ENCODE data around the gene EDAR. TPM values are rescaled to one million over a fixed set of nuclear protein-coding genes. Genes with fewer than 3 reads are reported as not detected.

Gene EDAR
- total RNA-seq, 6 donors from 2014 or later = under 0.01 to 0.13 (median 0.09) TPM; not detected in 3

DNA sequence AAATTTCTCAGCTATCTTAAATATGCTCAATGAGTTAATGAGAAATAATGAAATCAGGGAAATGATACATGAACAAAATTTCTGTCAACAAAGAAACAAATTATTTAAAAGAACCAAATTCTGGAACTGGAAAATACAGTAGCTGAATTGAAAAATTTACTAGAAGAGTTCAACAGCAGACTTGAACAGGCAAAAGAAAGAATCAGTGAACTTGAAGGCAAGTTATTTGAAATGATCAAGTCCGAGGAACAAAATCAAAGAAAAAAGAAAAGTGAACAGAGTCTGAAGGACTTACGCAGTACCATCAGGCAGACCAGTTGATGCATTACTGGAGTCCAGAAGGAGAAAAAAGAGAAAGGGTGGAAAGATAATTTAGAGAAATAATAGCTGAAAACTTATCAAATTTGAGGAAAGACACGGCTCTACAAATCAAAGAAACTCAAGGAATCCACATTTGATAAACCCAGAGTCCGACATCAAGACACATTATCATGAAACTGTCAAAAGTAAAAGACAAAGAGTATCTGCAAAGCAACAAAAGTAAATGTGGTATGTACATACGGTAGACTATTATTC lies 118.9 kb downstream of the EDAR start:
- H3K27ac ChIP-seq = no peak overlapping the region
- no peaks in the 10 kb centered on the region for H3K36me3 ChIP-seq
- 95 to 98% methylated on average over 5 of the region's 5 CpGs for WGBS, 2 donors
- H3K4me1 ChIP-seq = no peaks in the 10 kb centered on the region
- ATAC-seq (ENCODE audit: low FRiP score in 2 of 2) (no peak), DNase-seq (no peak)
- no peaks in the 10 kb centered on the region for H3K27me3 ChIP-seq
- TF ChIP-seq, protein P1, sequence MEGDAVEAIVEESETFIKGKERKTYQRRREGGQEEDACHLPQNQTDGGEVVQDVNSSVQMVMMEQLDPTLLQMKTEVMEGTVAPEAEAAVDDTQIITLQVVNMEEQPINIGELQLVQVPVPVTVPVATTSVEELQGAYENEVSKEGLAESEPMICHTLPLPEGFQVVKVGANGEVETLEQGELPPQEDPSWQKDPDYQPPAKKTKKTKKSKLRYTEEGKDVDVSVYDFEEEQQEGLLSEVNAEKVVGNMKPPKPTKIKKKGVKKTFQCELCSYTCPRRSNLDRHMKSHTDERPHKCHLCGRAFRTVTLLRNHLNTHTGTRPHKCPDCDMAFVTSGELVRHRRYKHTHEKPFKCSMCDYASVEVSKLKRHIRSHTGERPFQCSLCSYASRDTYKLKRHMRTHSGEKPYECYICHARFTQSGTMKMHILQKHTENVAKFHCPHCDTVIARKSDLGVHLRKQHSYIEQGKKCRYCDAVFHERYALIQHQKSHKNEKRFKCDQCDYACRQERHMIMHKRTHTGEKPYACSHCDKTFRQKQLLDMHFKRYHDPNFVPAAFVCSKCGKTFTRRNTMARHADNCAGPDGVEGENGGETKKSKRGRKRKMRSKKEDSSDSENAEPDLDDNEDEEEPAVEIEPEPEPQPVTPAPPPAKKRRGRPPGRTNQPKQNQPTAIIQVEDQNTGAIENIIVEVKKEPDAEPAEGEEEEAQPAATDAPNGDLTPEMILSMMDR (IDR thresholded peaks at IDR 0.05) = no peak
- no peak for TF ChIP-seq POLR2AphosphoS5 (IDR thresholded peaks at IDR 0.05)
- no peak for TF ChIP-seq EP300 (IDR thresholded peaks at IDR 0.05)
- no peak for TF ChIP-seq POLR2A (IDR thresholded peaks at IDR 0.05)
- H3K9me3 ChIP-seq = peaks cover 0 to 7% (median 6%) of the 10 kb centered on the region in 4 donors
- no peak overlapping the region for H3K4me3 ChIP-seq

DNA sequence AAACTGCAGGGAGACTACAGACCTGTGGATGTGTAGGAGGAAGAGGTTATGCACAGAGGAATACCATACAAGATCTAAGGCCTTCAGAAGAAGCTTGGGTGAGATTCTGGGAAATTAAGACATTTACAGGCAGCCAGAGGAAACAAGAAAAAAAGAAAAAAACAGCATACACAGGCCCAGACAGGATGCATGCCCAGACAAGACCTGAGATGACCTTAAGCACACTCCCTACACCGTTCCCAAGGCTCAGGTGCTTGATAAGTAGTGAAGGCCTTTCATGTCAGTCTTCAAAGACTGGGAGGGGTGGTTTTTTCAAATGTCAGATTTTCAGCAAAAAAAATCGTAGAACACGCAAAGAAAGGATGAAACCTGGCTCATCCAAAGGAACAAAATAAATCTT lies 119.5 kb downstream of the EDAR start:
- ATAC-seq (ENCODE audit: low FRiP score in 2 of 2) (no peak), DNase-seq (no peak)
- H3K27ac ChIP-seq = no peak overlapping the region
- 88 to 94% methylated on average over 3 of the region's 3 CpGs for WGBS, 2 donors
- peaks cover 0 to 7% (median 6%) of the 10 kb centered on the region in 4 donors for H3K9me3 ChIP-seq
- H3K27me3 ChIP-seq = no peaks in the 10 kb centered on the region
- H3K4me3 ChIP-seq = no peak overlapping the region
- H3K4me1 ChIP-seq = no peaks in the 10 kb centered on the region
- no peaks in the 10 kb centered on the region for H3K36me3 ChIP-seq
- no peak for TF ChIP-seq EP300 (IDR thresholded peaks at IDR 0.05)
- TF ChIP-seq POLR2AphosphoS5 (IDR thresholded peaks at IDR 0.05) = no peak
- TF ChIP-seq, protein P1 (IDR thresholded peaks at IDR 0.05) = no peak
- TF ChIP-seq POLR2A (IDR thresholded peaks at IDR 0.05) = no peak

DNA sequence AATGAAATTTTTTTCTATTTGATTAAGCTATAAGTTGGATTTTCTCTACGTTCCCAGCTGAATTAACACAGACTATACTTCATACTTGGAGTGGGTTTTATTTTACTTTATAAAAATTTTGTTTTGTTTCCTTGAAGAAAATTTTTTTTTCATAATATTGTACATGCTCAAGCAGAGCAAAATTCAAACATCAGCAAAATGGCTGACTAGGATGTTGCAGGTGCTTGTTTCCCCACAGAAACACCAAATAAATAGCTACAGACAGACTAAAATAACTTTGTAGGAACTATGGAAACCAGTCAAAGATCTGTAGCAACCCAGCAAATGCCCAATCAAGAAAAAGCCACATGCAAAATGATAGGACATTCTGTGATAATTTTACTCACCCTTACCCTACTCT lies 120.1 kb downstream of the EDAR start:
- DNase-seq (no peak), ATAC-seq (ENCODE audit: low FRiP score in 2 of 2) (no peak)
- 93 to 94% methylated on average over 1 of the region's 1 CpG for WGBS, 2 donors
- H3K27me3 ChIP-seq = no peaks in the 10 kb centered on the region
- TF ChIP-seq POLR2AphosphoS5 (IDR thresholded peaks at IDR 0.05) (no peak), EP300 (IDR thresholded peaks at IDR 0.05) (no peak), POLR2A (IDR thresholded peaks at IDR 0.05) (no peak)
- TF ChIP-seq, protein P1 (IDR thresholded peaks at IDR 0.05) = no peak
- no peak overlapping the region for H3K27ac ChIP-seq
- no peaks in the 10 kb centered on the region for H3K4me1 ChIP-seq
- no peak overlapping the region for H3K4me3 ChIP-seq
- H3K36me3 ChIP-seq = no peaks in the 10 kb centered on the region
- peaks cover 0 to 7% (median 6%) of the 10 kb centered on the region in 4 donors for H3K9me3 ChIP-seq

DNA sequence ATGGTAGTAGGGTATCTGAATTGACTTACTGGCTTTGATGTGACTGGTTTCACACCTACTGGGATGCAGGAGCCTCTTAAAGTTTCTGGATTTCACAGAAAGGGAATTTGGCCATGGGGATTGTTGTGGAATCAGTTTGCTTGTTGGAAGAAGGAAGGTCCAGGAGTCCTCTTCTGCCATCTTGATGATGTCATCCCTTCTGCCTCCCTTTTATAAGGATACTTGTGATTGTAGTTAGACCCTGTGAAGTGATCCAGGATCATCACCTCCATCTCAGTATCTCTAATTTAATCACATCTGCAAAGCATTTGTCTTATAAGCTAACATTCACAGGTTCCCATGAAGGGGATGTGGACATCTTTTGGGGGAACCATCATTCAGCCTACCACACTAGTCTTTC lies 123.0 kb downstream of the EDAR start:
- no peaks in the 10 kb centered on the region for H3K4me1 ChIP-seq
- H3K27me3 ChIP-seq = no peaks in the 10 kb centered on the region
- DNase-seq = no peak
- no peak for TF ChIP-seq POLR2A (IDR thresholded peaks at IDR 0.05)
- TF ChIP-seq, protein P1 (IDR thresholded peaks at IDR 0.05) = no peak
- TF ChIP-seq POLR2AphosphoS5 (IDR thresholded peaks at IDR 0.05) = no peak
- TF ChIP-seq EP300 (IDR thresholded peaks at IDR 0.05) = no peak
- H3K36me3 ChIP-seq = no peaks in the 10 kb centered on the region
- H3K27ac ChIP-seq = no peak overlapping the region
- H3K9me3 ChIP-seq = peaks cover 0 to 7% (median 6%) of the 10 kb centered on the region in 4 donors
- no peak for ATAC-seq (ENCODE audit: low FRiP score in 2 of 2)
- no peak overlapping the region for H3K4me3 ChIP-seq

DNA sequence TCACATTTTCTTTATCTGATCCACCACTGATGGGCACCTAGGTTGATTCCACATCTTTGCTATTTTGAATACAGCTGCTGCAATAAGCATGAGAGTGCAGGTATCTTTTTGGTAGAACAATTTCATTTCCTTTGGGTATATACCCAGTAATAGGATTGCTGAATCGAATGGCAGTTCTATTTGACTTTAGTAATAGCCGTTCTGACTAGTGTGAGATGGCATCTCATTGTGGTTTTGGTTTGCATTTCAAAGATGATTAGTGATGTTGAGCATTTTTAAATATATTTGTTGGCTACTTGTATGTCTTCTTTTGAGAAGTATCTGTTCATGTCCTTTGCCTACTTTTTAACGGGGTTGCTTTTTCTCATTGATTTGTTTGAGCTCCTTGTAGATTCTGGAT lies 130.1 kb downstream of the EDAR start:
- H3K4me1 ChIP-seq = no peaks in the 10 kb centered on the region
- no peak overlapping the region for H3K4me3 ChIP-seq
- TF ChIP-seq POLR2AphosphoS5 (IDR thresholded peaks at IDR 0.05) (no peak), EP300 (IDR thresholded peaks at IDR 0.05) (no peak), POLR2A (IDR thresholded peaks at IDR 0.05) (no peak)
- TF ChIP-seq, protein P1 (IDR thresholded peaks at IDR 0.05) = no peak
- ATAC-seq (ENCODE audit: low FRiP score in 2 of 2) (no peak), DNase-seq (no peak)
- no peaks in the 10 kb centered on the region for H3K27me3 ChIP-seq
- 84 to 96% methylated on average over 3 of the region's 3 CpGs for WGBS, 2 donors
- H3K36me3 ChIP-seq = no peaks in the 10 kb centered on the region
- H3K9me3 ChIP-seq = no peaks in the 10 kb centered on the region
- no peak overlapping the region for H3K27ac ChIP-seq

Data from upper lobe of left lung (tissue), 6 donors.